SHP77 (cell line): ENCODE measurements around the gene CADM3.
A peak's percentile ranks its signal among the peaks of the same experiment; 100 is the strongest.

Experiments used
- DNase-seq, 2 experiments: peaks; one replicate each; lab custom pipeline; 2025; lab: John Stamatoyannopoulos, UW

The CADM3 gene

GRCh38 chr1:159206110-159206509 is 34.7 kb downstream of the CADM3 start:
- DNase-seq = no peak

- no peak for DNase-seq
Measured at GRCh38 chr1:159207080-159207479, 35.7 kb downstream of the CADM3 start.

DNA sequence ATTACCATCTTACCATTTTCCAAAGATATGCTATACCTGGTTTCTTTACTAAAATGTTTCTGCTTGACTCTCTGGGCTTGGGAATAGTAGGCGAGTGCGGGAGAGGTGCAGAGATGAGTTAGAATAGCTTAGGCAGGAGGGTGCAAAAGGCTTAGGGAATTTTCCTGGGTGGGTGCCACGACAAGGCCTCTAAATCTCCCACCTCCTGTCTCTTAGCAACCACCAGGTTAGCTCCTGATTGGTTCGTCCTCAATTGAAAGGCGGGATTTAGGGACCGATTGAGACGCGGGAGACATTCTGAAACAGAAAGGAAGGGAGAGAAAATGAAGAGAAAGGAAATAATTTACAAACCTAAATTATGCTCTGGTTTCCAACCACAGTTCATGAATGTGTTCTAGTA is 36.4 kb downstream of the CADM3 start:
- DNase-seq = no peak

- DNase-seq = no peak
Measured at GRCh38 chr1:159208175-159208825, 36.9 kb downstream of the CADM3 start.

DNA sequence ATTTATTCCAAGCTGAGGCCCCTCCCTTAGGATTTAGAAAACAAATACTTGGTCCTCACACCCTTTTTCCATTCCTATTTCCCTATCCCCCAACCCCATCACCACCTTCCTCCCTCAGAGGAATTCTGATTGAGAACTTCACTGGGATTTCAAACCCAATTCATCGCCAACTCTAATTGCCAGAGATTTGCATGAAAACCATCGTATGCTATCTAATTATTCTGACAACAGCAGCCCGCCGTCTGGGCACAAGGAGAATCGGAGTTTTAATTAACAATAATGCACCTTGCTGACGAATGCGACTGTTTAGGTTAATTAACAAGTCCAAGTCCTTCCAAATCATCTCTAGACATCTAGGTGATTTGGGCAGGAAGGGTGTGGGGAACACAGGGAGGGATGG is 37.6 kb downstream of the CADM3 start:
- DNase-seq = no peak

GRCh38 chr1:159211331-159212136 is 40.1 kb downstream of the CADM3 start:
- peak in 1 of 2 experiments; percentile 12 for DNase-seq

- DNase-seq = no peak
Measured at GRCh38 chr1:159212596-159212995, 41.2 kb downstream of the CADM3 start.

GRCh38 chr1:159214149-159214760 is 42.8 kb downstream of the CADM3 start:
- DNase-seq = peak; percentile 20 to 28

GRCh38 chr1:159218649-159219636 is 47.5 kb downstream of the CADM3 start:
- DNase-seq = no peak

DNA sequence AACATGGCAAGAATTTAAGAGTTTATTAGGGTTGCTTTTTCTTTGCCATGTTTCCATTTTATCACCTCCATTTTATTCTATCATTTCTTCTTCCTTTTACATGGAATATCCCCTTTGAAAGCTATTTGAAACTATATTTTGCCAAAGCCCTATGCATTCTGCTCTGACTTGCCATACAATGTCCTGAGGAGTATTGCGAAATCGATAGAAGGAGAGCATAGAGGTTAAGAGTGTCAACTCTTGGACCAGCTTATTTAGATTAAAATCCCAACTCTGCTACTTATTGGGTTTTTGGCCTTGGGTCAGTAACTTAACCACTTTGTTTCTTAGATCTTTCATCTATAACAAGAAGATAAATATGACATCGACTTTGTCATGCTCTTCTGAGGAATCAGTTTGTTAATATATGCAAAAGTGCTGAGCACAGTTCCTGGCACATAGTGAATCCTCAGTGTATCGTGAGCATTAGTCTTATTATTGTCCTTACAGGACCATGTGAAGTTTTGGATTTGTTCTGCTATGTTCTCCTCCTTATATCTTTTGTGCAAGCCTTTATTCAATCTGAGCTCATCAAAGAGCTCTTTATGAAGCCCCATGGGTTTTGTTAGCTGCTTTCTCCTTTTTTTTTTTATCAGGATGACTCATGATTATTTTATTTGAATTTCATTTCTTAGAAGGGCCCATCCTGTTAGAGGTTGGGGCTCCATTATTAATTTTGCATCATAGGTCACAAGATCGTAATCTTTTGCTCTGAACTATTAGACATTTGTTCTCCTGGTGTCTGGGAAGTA is 50.9 kb downstream of the CADM3 start:
- DNase-seq = no peak

DNA sequence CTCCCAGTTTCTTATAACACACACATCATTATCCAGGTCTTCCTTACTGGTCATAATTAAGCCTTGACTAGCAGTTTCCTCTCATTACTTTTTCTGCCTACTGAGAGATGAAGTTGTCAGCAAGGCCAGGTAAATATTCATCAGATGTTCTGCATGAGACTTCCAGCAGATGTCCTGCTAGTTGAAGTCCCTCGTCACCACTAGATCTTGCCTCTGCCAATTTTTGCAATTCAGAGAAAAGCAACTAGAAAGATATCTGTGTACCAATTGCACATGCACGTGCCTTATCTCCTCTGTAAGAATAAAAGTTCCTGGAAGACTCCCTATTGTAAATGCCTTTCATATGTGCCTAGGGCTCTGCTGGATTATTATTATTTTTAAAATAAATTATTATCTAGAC is 51.6 kb downstream of the CADM3 start:
- DNase-seq = no peak

DNA sequence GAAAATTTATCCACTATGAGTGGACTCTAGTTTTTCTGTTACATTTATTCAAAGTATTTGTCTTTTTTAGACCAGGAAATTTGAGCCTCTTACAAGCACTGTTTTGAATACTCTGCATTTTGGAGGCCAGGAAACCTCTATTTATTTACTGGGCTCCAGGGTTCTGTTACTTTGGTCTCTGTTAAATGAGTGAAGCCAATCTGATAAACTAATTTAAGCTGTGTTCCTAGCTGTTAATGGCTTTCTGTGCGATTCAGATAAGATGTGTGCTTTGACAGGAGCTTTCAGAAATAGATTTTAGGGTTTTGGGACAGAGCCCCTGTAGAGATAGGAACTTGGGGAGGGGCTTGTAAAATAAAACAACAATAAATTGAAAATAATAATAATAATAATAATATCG is 57.1 kb downstream of the CADM3 start:
- DNase-seq = no peak

- no peak for DNase-seq
Measured at GRCh38 chr1:159229260-159229885, 58.0 kb downstream of the CADM3 start.

GRCh38 chr1:159229896-159230295 is 58.5 kb downstream of the CADM3 start:
- no peak for DNase-seq

GRCh38 chr1:159239551-159240220 is 68.3 kb downstream of the CADM3 start:
- DNase-seq = no peak

DNA sequence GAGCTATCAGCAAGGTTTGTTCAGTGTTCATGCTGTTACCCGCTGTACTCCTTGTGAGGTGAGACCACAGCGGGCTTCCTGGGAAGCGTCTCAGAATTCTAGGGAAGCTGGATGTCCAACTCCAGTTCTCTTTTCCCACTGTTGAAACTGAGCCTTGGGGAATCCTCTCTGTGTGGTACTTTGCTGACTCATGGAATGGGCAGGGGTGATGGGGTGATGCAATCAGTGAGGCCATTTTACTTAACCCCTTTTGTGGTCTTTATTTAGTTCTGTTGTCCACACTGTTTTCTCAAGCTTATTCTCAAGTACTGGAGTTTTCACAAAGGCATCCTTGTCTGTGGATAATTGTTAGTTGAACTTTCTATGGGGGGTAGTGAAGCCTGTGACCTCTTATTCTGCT is 75.9 kb downstream of the CADM3 start:
- no peak for DNase-seq

- no peak for DNase-seq
Measured at GRCh38 chr1:159248311-159248710, 76.9 kb downstream of the CADM3 start.

DNA sequence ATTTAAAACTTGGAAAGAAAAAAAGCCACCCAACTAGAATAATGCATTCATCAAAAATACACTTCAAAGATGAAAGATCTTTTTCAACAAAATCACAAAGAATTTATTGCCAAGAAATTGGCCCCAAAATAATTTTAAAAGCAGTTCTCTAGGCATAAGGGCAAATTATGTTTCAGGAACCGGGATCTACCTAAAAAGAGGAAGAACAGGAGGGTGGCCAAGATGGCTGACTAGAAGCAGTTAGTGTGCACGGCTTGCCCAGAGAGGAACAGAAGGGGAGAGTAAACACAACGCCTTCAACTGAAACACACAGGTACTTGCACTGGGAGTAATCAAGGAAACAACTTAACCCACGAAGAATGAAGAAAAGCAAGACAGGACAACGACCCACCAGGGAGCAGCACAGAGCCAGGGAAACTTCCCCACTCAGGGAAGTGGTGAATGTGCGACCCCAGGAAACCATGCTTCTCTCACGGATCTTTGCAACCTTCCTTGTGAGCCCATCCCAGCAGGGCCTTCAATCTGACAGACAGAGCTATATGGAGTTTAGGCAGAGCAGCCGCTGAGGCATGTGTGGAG is 79.3 kb downstream of the CADM3 start:
- no peak for DNase-seq
